WTC11 (cell line): ENCODE data around the gene ZNF165. TPM values are rescaled to one million over a fixed set of nuclear protein-coding genes. Genes with fewer than 3 reads are reported as not detected.
A peak's percentile ranks its signal among the peaks of the same experiment; 100 is the strongest.

ENCODE experiments used
- ATAC-seq: fragments of 200-7000 bp; cut with Tn5 transposase; 2 replicates; pipeline ENCODE4 v1.10.0; 2021; ENCODE audit warnings: mild to moderate bottlenecking, moderate library complexity
- CTCF ChIA-PET: fragments of 300-600 bp; sonication (Branson Sonifier 250); formaldehyde crosslinking; loops from one replicate; lab custom pipeline; 2021; ENCODE audit warnings: antibody characterized with exemption; lab: Charles Lee
- POLR2A ChIA-PET: fragments of 350-600 bp; sonication (Branson Sonifier 250); formaldehyde crosslinking; loops from one replicate; lab custom pipeline; 2021; ENCODE audit warnings: antibody characterized with exemption; lab: Charles Lee
- DNase-seq: peaks from one replicate; pipeline ENCODE4 v3.0.0; 2021; ENCODE audit warnings: low spot score
- H3K27ac Mint-ChIP-seq: 2 replicates; pipeline ENCODE4 v1.8.0; 2021; ENCODE audit warnings: mixed read lengths
- H3K27me3 Mint-ChIP-seq: 2 replicates; pipeline ENCODE4 v1.8.0; 2021; ENCODE audit warnings: low read depth, mild to moderate bottlenecking, moderate library complexity, mixed read lengths
- H3K36me3 Mint-ChIP-seq: 2 replicates; pipeline ENCODE4 v1.8.0; 2021; ENCODE audit warnings: mixed read lengths
- H3K4me1 Mint-ChIP-seq: 2 replicates; pipeline ENCODE4 v1.8.0; 2022; ENCODE audit warnings: mixed read lengths
- H3K4me3 Mint-ChIP-seq: 2 replicates; pipeline ENCODE4 v1.8.0; 2021; ENCODE audit warnings: mild to moderate bottlenecking, moderate library complexity, mixed read lengths
- H3K9me3 Mint-ChIP-seq: 2 replicates; pipeline ENCODE4 v1.8.0; 2021; ENCODE audit warnings: mixed read lengths
- CDX4 ChIP-seq: fragments of 250-450 bp; sonication (Bioruptor Pico); IDR thresholded peaks from 2 replicates; pipeline ENCODE4 v1.9.0; 2021; ENCODE audit warnings: moderate library complexity, mild to moderate bottlenecking, inconsistent platforms, borderline replicate concordance
- ERG ChIP-seq: fragments of 250-450 bp; sonication (Bioruptor Pico); IDR thresholded peaks from 2 replicates; pipeline ENCODE4 v1.8.0; 2021; ENCODE audit warnings: mild to moderate bottlenecking
- ESRRA ChIP-seq: sonication (generic); formaldehyde crosslinking; IDR thresholded peaks from 2 replicates; pipeline ENCODE4 v1.8.1; 2022; ENCODE audit warnings: mild to moderate bottlenecking, missing genetic modification reagents, borderline replicate concordance
- ETV6 ChIP-seq: sonication (generic); formaldehyde crosslinking; IDR thresholded peaks from 2 replicates; pipeline ENCODE4 v1.8.1; 2022; ENCODE audit warnings: mild to moderate bottlenecking, missing genetic modification reagents
- FOXK1 ChIP-seq: sonication (generic); formaldehyde crosslinking; IDR thresholded peaks from 2 replicates; pipeline ENCODE4 v1.8.0; 2022; ENCODE audit warnings: mild to moderate bottlenecking, moderate library complexity, missing genetic modification reagents
- FOXP1 ChIP-seq: sonication (generic); formaldehyde crosslinking; IDR thresholded peaks from 2 replicates; pipeline ENCODE4 v1.8.0; 2022; ENCODE audit warnings: missing genetic modification reagents, mild to moderate bottlenecking, moderate library complexity, borderline replicate concordance
- FOXP4 ChIP-seq: sonication (generic); formaldehyde crosslinking; IDR thresholded peaks from 2 replicates; pipeline ENCODE4 v1.8.0; 2022; ENCODE audit warnings: mild to moderate bottlenecking, missing genetic modification reagents
- GABPB1 ChIP-seq: sonication (generic); formaldehyde crosslinking; IDR thresholded peaks from 2 replicates; pipeline ENCODE4 v1.8.1; 2023; ENCODE audit warnings: mild to moderate bottlenecking, missing genetic modification reagents
- HMGXB4 ChIP-seq: sonication (generic); formaldehyde crosslinking; IDR thresholded peaks from 2 replicates; pipeline ENCODE4 v1.8.1; 2023; ENCODE audit warnings: mild to moderate bottlenecking, moderate library complexity, missing genetic modification reagents
- IRF1 ChIP-seq: sonication (generic); formaldehyde crosslinking; IDR thresholded peaks from 2 replicates; pipeline ENCODE4 v1.8.0; 2023; ENCODE audit warnings: missing genetic modification reagents
- IRF2 ChIP-seq: sonication (generic); formaldehyde crosslinking; IDR thresholded peaks from 2 replicates; pipeline ENCODE4 v1.8.0; 2022; ENCODE audit warnings: low read depth, missing genetic modification reagents, borderline replicate concordance
- KAT7 ChIP-seq: sonication (generic); formaldehyde crosslinking; IDR thresholded peaks from 2 replicates; pipeline ENCODE4 v1.8.1; 2023; ENCODE audit warnings: missing genetic modification reagents, mild to moderate bottlenecking, borderline replicate concordance
- MYBL2 ChIP-seq: sonication (generic); formaldehyde crosslinking; IDR thresholded peaks from 2 replicates; pipeline ENCODE4 v1.8.1; 2023; ENCODE audit warnings: mild to moderate bottlenecking, moderate library complexity, missing genetic modification reagents
- PREB ChIP-seq: sonication (generic); formaldehyde crosslinking; IDR thresholded peaks from 2 replicates; pipeline ENCODE4 v1.8.1; 2022; ENCODE audit warnings: mild to moderate bottlenecking, missing genetic modification reagents, moderate library complexity, borderline replicate concordance
- PRRX2 ChIP-seq: fragments of 250-450 bp; sonication (Bioruptor Pico); IDR thresholded peaks from 2 replicates; pipeline ENCODE4 v1.8.0; 2021; ENCODE audit warnings: mild to moderate bottlenecking
- RELA ChIP-seq: sonication (generic); formaldehyde crosslinking; IDR thresholded peaks from 2 replicates; pipeline ENCODE4 v1.8.1; 2022; ENCODE audit warnings: missing genetic modification reagents, mild to moderate bottlenecking, borderline replicate concordance
- SMAD3 ChIP-seq: sonication (generic); formaldehyde crosslinking; IDR thresholded peaks from 2 replicates; pipeline ENCODE4 v1.8.0; 2022; ENCODE audit warnings: missing genetic modification reagents, mild to moderate bottlenecking, borderline replicate concordance
- SP1 ChIP-seq: sonication (generic); formaldehyde crosslinking; conservative IDR thresholded peaks from 2 replicates; pipeline ENCODE4 v1.8.1; 2022; ENCODE audit warnings: missing genetic modification reagents
- ZNF121 ChIP-seq: sonication (generic); formaldehyde crosslinking; IDR thresholded peaks from 2 replicates; pipeline ENCODE4 v1.8.0; 2023; ENCODE audit warnings: missing genetic modification reagents
- ZNF138 ChIP-seq: sonication (generic); formaldehyde crosslinking; conservative IDR thresholded peaks from 2 replicates; pipeline ENCODE4 v1.8.1; 2022; ENCODE audit warnings: mild to moderate bottlenecking, moderate library complexity, missing genetic modification reagents
- ZNF232 ChIP-seq: sonication (generic); formaldehyde crosslinking; IDR thresholded peaks from 2 replicates; pipeline ENCODE4 v1.8.0; 2022; ENCODE audit warnings: mild to moderate bottlenecking, missing genetic modification reagents
- ZNF425 ChIP-seq: fragments of 250-450 bp; sonication (Bioruptor Pico); conservative IDR thresholded peaks from 2 replicates; pipeline ENCODE4 v1.9.0; 2021; ENCODE audit warnings: mild to moderate bottlenecking
- ZSCAN18 ChIP-seq: fragments of 250-450 bp; sonication (Bioruptor Pico); IDR thresholded peaks from 2 replicates; pipeline ENCODE4 v2.1.2; 2022; ENCODE audit warnings: mild to moderate bottlenecking, moderate library complexity
- total RNA-seq: library from RNA; stranded (reverse); gene quantifications from 3 replicates; pipeline ENCODE4 v1.2.3, GENCODE V29; 2021

Gene ZNF165
- total RNA-seq, 1 experiment from 2014 or later: 8.0 TPM

GRCh38 chr6:28104392-28105244 is 24.2 kb downstream of the ZNF165 start:
- Mint-ChIP-seq H3K36me3 (no peaks in the 10 kb centered on the region), H3K27me3 (peaks cover 58% of the 10 kb centered on the region), H3K4me3 (peak overlapping the region; percentile 78), H3K4me1 (peaks cover 5% of the 10 kb centered on the region; the same call in 1 of the 2 replicates), H3K27ac (peak overlapping the region; percentile 90; the same call in 1 of the 2 replicates), H3K9me3 (peaks cover 10% of the 10 kb centered on the region)
- DNase-seq (peak; percentile 92), ATAC-seq (peak; percentile 99)
- CTCF ChIA-PET: interaction anchor here (0.6 to 2.1 kb wide), 13 partner anchors 8 to 251 kb away, joined by 3 to 21 read pairs (median 5); partner anchors contain the start of genes ZKSCAN8 and ZSCAN31
- POLR2A ChIA-PET: interaction anchor here (0.6 to 1.2 kb wide), 10 partner anchors 25 to 296 kb away, joined by 3 to 12 read pairs (median 4); partner anchors contain the start of genes ZKSCAN8, ZNF165 and ZSCAN31
- TF ChIP-seq GABPB1 (CRISPR knock-in tag) (peak; percentile 81), SMAD3 (peak; percentile 73; the same call in 1 of the 2 replicates), FOXP4 (CRISPR knock-in tag) (peak; percentile 75), IRF2 (CRISPR knock-in tag) (no peak), KAT7 (CRISPR knock-in tag) (no peak), IRF1 (CRISPR knock-in tag) (peak; percentile 65; the same call in 1 of the 2 replicates), ZNF138 (CRISPR knock-in tag) (no peak), CDX4 (CRISPR knock-in tag) (no peak), ZNF425 (CRISPR knock-in tag) (no peak), ESRRA (CRISPR knock-in tag) (0 out of 2 replicates have a peak, but pooled peaks have one; percentile 20), ZNF232 (CRISPR knock-in tag) (peak; percentile 84), ZSCAN18 (CRISPR knock-in tag) (no peak), ZNF121 (CRISPR knock-in tag) (peak; percentile 63; the same call in 1 of the 2 replicates), PRRX2 (no peak), MYBL2 (CRISPR knock-in tag) (peak; percentile 69; the same call in 1 of the 2 replicates), HMGXB4 (CRISPR knock-in tag) (peak; percentile 89), SP1 (CRISPR knock-in tag) (peak; percentile 51; the same call in 1 of the 2 replicates), FOXK1 (CRISPR knock-in tag) (peak; percentile 35; the same call in 1 of the 2 replicates), ETV6 (CRISPR knock-in tag) (peak; percentile 83), FOXP1 (CRISPR knock-in tag) (peak; percentile 89; the same call in 1 of the 2 replicates), PREB (peak; percentile 7; the same call in 1 of the 2 replicates), RELA (CRISPR knock-in tag) (no peak), ERG (peak; percentile 27; the same call in 1 of the 2 replicates)
